CD14-positive monocyte (primary cell): ENCODE results near the gene CLOCK. TPM values are rescaled to one million over a fixed set of nuclear protein-coding genes. Genes with fewer than 3 reads are reported as not detected.

Experiments
- DNase-seq, 3 donors: peaks; one replicate each; pipeline ENCODE4 v3.0.0-alpha.2; 2011 to 2022
- H2AFZ ChIP-seq: 2 replicates; pipeline ENCODE4 v1.6.0; 2012; ENCODE audit warnings: mild to moderate bottlenecking, low read depth, low read length, inconsistent platforms; ENCODE audit not compliant: insufficient read depth, poor library complexity, severe bottlenecking
- H3K27ac ChIP-seq, 2 donors: 1 replicate in 1 of 2; 2 replicates in 1 of 2; pipeline ENCODE4 v1.5.1; 2012 to 2013; ENCODE audit warnings: low read length in 2 of 2, control low read depth in 1 of 2, inconsistent platforms in 1 of 2, low read depth in 1 of 2, mild to moderate bottlenecking in 1 of 2
- H3K27me3 ChIP-seq, 2 donors: one replicate each; pipeline versions ENCODE4 v1.6.0 to v1.6.1; 2011 to 2013; ENCODE audit warnings: low read length in 2 of 2; ENCODE audit not compliant: control insufficient read depth in 2 of 2, insufficient read depth in 2 of 2
- H3K36me3 ChIP-seq, 2 donors: replicated peaks in 1 of 2; 1 replicate in 1 of 2; 2 replicates in 1 of 2; pipeline versions ENCODE4 v1.5.1 to v1.6.1; 2012 to 2013; ENCODE audit warnings: low read length in 2 of 2, control low read depth in 1 of 2, inconsistent platforms in 1 of 2, mild to moderate bottlenecking in 1 of 2; ENCODE audit not compliant: insufficient read depth in 2 of 2, control insufficient read depth in 1 of 2
- H3K4me1 ChIP-seq, 2 donors: 1 replicate in 1 of 2; 2 replicates in 1 of 2; pipeline versions ENCODE4 v1.5.1 to v1.6.1; 2012 to 2013; ENCODE audit warnings: low read length in 2 of 2, control low read depth in 1 of 2, inconsistent platforms in 1 of 2, mild to moderate bottlenecking in 1 of 2, moderate library complexity in 1 of 2; ENCODE audit not compliant: insufficient read depth in 2 of 2, control insufficient read depth in 1 of 2
- H3K4me2 ChIP-seq: replicated peaks from 2 replicates; pipeline ENCODE3; 2012; ENCODE audit warnings: low read length, moderate library complexity, mild to moderate bottlenecking; ENCODE audit not compliant: poor library complexity, severe bottlenecking; ENCODE audit errors: extremely low read depth
- H3K4me3 ChIP-seq, 3 experiments: fragments of 200-600 bp in 1 of 3; sonication (generic) in 1 of 3; replicated peaks in 1 of 3; 1 replicate in 2 of 3; 2 replicates in 1 of 3; pipeline ENCODE4 v1.5.1; 2011 to 2013; ENCODE audit warnings: low read length in 3 of 3, mild to moderate bottlenecking in 3 of 3, control low read depth in 2 of 3, low read depth in 2 of 3, inconsistent platforms in 1 of 3, moderate library complexity in 1 of 3
- H3K79me2 ChIP-seq: 2 replicates; pipeline ENCODE4 v1.6.0; 2012; ENCODE audit warnings: mild to moderate bottlenecking, control low read depth, inconsistent platforms, low read length, moderate library complexity; ENCODE audit not compliant: insufficient read depth
- H3K9ac ChIP-seq: 2 replicates; pipeline ENCODE4 v1.6.0; 2017; ENCODE audit warnings: low read length, mild to moderate bottlenecking; ENCODE audit not compliant: insufficient read depth, poor library complexity, severe bottlenecking
- H3K9me3 ChIP-seq, 2 donors: replicated peaks in 1 of 2; 1 replicate in 1 of 2; 2 replicates in 1 of 2; pipeline versions ENCODE4 v1.5.1 to v1.6.1; 2012 to 2013; ENCODE audit warnings: low read length in 2 of 2, control low read depth in 1 of 2; ENCODE audit not compliant: control insufficient read depth in 1 of 2, insufficient read depth in 1 of 2
- H4K20me1 ChIP-seq: 2 replicates; pipeline ENCODE4 v1.6.0; 2012; ENCODE audit warnings: mild to moderate bottlenecking, low read length, control low read depth, moderate library complexity; ENCODE audit not compliant: insufficient read depth
- H3K27ac Mint-ChIP-seq, 7 donors: one replicate each; pipeline ENCODE4 v1.8.0; 2020; ENCODE audit warnings: mild to moderate bottlenecking in 7 of 7, mixed read lengths in 7 of 7, moderate library complexity in 6 of 7, inconsistent platforms in 2 of 7
- H3K27me3 Mint-ChIP-seq, 3 donors: one replicate each; pipeline ENCODE4 v1.8.0; 2021 to 2022; ENCODE audit warnings: low read depth in 3 of 3, mild to moderate bottlenecking in 3 of 3, mixed read lengths in 3 of 3, moderate library complexity in 3 of 3, inconsistent platforms in 1 of 3
- H3K36me3 Mint-ChIP-seq, 2 donors: one replicate each; pipeline ENCODE4 v1.8.0; 2020; ENCODE audit warnings: mixed read lengths in 2 of 2, inconsistent platforms in 1 of 2, mild to moderate bottlenecking in 1 of 2
- H3K4me1 Mint-ChIP-seq: one replicate; pipeline ENCODE4 v1.8.0; 2020; ENCODE audit warnings: mild to moderate bottlenecking, mixed read lengths
- H3K4me3 Mint-ChIP-seq, 2 donors: one replicate each; pipeline ENCODE4 v1.8.0; 2020; ENCODE audit warnings: mild to moderate bottlenecking in 2 of 2, mixed read lengths in 2 of 2, moderate library complexity in 1 of 2
- H3K9me3 Mint-ChIP-seq, 7 donors: one replicate each; pipeline ENCODE4 v1.8.0; 2020 to 2022; ENCODE audit warnings: mixed read lengths in 7 of 7, mild to moderate bottlenecking in 6 of 7, moderate library complexity in 6 of 7, inconsistent platforms in 2 of 7
- CTCF ChIP-seq: fragments of 200-600 bp; IDR thresholded peaks from one replicate; pipeline ENCODE4 v1.8.0; 2022; ENCODE audit warnings: antibody characterized with exemption, mild to moderate bottlenecking
- WGBS: methylation state at CpG from one replicate; pipeline ENCODE4 v1.1.5; 2013; ENCODE audit warnings: missing lambda C conversion rate; ENCODE audit not compliant: insufficient coverage; 5-methylcytosine and 5-hydroxymethylcytosine counted together
- intact Hi-C, 2 donors: fragments of 100-400 bp; cut with micrococcal nuclease; formaldehyde crosslinking; loops; one replicate each; pipeline versions ENCODE4 v1.15.0 to v1.15.1; 2023
- polyA plus RNA-seq, 3 donors: library from polyadenylated mRNA; depleted of rRNA in 1 of 3; unstranded in 2 of 3; stranded (reverse) in 1 of 3; fragments of 300-500 nt in 2 of 3; fragments of >200 nt in 1 of 3; fragmentation: Illumina TruSeq in 2 of 3; gene quantifications; 1 replicate in 2 of 3; 2 replicates in 1 of 3; pipeline ENCODE4 v1.2.3, GENCODE V29; 2012 to 2021

Gene CLOCK
- polyA plus RNA-seq, 3 donors = 1.9 to 3.7 (median 2.9) TPM

GRCh38 chr4:55509266-55509665 lies 37.4 kb downstream of the CLOCK start:
- no peak overlapping the region for H3K4me3 Mint-ChIP-seq
- no peak overlapping the region for H2AFZ ChIP-seq
- H3K27ac ChIP-seq = no peak overlapping the region
- no CpG with 5 or more reads among the region's 3 CpGs for WGBS
- peaks cover 0 to 3% (median 2%) of the 10 kb centered on the region in 7 donors for H3K9me3 Mint-ChIP-seq
- peaks cover 0 to 24% of the 10 kb centered on the region in 2 donors for H3K36me3 ChIP-seq
- no peaks in the 10 kb centered on the region for H3K79me2 ChIP-seq
- peaks cover 6% of the 10 kb centered on the region for H3K4me1 Mint-ChIP-seq
- TF ChIP-seq CTCF = no peak
- no peaks in the 10 kb centered on the region for H3K9me3 ChIP-seq
- H3K27me3 ChIP-seq = no peaks in the 10 kb centered on the region
- DNase-seq = no peak
- H3K9ac ChIP-seq = no peak overlapping the region
- no peaks in the 10 kb centered on the region for H3K27me3 Mint-ChIP-seq
- peak overlapping the region in 1 of 7 donors; percentile 63 for H3K27ac Mint-ChIP-seq
- H3K36me3 Mint-ChIP-seq = peaks cover 11 to 19% of the 10 kb centered on the region in 2 donors
- H4K20me1 ChIP-seq = peaks cover 3% of the 10 kb centered on the region
- intact Hi-C loops = no loop called here
- no peak overlapping the region for H3K4me3 ChIP-seq
- H3K4me2 ChIP-seq = no peak overlapping the region
- H3K4me1 ChIP-seq = no peaks in the 10 kb centered on the region

DNA sequence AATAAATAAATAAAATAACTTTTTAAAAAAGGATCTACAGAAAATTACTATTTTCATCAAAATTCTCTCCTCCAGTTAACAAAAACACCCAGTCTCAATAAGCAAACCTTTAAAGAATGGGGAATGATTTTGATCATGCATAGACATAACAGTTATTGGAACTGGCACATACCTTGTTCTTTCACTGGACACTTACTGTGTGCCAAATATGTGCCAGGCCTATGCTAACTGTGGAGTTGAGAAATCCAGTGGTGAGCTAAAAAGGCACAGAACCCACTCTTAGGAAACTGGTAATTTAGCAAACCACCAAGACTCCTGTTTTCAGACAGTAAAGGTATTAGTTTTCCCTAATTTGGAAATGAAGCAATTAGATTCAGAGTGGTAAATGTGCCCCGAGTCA lies 39.1 kb downstream of the CLOCK start:
- Mint-ChIP-seq H3K27me3 (no peaks in the 10 kb centered on the region), H3K4me1 (peaks cover 6% of the 10 kb centered on the region), H3K4me3 (no peak overlapping the region), H3K36me3 (peaks cover 16 to 25% of the 10 kb centered on the region in 2 donors), H3K27ac (no peak overlapping the region), H3K9me3 (peaks cover 0 to 3% (median 0%) of the 10 kb centered on the region in 7 donors)
- WGBS = no CpG with 5 or more reads among the region's 1 CpG
- Histone ChIP-seq H3K9ac (no peak overlapping the region), H2AFZ (no peak overlapping the region), H4K20me1 (peaks cover 3% of the 10 kb centered on the region), H3K4me3 (no peak overlapping the region), H3K36me3 (peaks cover 0 to 31% of the 10 kb centered on the region in 2 donors), H3K27me3 (no peaks in the 10 kb centered on the region), H3K79me2 (no peaks in the 10 kb centered on the region), H3K4me1 (no peaks in the 10 kb centered on the region), H3K9me3 (no peaks in the 10 kb centered on the region), H3K4me2 (no peak overlapping the region), H3K27ac (no peak overlapping the region)
- no peak for TF ChIP-seq CTCF
- intact Hi-C loops = no loop called here
- DNase-seq = no peak
